ENCODE measurements around the gene HACD2.

HACD2 gene

DNA sequence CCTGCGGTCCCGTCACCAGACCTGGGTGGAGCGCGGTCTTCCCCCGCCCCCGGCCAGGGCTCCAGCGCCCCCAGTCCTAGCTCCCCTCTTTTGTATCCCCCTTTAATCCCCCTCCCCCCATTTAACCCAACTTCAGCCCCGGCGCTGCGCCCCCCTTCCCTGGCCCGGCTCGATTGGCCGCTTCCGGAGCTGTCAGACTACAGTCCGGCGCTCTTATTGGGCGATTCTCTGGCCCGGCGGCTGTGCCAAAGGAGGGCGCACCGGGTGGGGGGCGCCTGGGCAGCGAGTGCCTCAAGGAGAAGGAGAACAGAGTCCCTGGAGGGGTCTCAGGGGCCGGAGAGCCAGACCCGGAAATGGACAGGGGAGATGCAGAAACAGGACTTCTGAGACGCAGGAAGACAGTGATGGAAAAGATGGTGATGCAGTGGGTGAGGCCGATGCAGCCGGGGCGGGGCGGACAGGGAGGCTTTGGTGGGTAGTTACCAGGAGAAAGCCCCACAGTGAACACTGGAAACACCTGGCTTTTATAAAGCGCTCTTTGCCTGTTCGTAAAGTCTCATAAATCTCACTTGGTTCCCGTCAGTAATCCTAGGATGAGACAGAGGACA lies 134.8 kb downstream of the HACD2 start:
- in situ Hi-C loops (cut with MboI; ENCODE audit: low sequenced_read_pairs) = no loop called here

- in situ Hi-C loops (cut with MboI; ENCODE audit: low sequenced_read_pairs) = no loop called here
Observed at GRCh38 chr3:123449102-123449996, 135.5 kb downstream of the HACD2 start.

DNA sequence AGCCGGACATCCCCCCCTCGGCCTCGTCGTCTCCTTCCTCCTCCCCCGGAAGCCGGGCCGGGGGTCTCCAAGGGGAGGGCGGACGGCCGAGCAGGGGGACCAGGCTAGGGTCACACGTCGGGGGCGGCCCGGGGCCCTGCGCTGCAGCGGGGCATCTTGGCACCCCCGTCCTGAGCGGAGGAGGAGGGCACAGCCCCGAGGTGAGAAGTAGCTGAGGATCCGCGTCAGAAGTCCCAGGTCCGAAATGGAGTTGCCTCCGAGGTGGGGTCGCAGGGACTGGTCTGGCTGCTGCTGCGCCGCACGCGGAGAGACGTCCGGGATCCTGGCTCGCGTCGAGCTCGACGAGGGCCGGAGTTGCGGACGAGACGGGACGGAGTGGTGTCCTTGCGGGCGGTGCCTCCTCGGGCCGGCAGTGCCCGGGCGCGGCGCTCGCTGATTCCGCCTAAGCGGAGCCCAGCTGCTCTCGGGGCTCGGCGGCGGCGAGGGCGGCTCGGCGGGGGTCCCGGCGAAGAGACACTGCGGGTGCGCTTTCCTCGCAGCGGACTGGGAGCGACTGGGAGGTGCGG lies 136.2 kb downstream of the HACD2 start, which contains the start of gene ADCY5:
Gene ADCY5, minus strand, starts transcription at position 555 of the 566 bp plus-strand sequence. Its CDS starts 545 bp downstream, at position 10.
- in situ Hi-C loops (cut with MboI; ENCODE audit: low sequenced_read_pairs) = no loop called here

DNA sequence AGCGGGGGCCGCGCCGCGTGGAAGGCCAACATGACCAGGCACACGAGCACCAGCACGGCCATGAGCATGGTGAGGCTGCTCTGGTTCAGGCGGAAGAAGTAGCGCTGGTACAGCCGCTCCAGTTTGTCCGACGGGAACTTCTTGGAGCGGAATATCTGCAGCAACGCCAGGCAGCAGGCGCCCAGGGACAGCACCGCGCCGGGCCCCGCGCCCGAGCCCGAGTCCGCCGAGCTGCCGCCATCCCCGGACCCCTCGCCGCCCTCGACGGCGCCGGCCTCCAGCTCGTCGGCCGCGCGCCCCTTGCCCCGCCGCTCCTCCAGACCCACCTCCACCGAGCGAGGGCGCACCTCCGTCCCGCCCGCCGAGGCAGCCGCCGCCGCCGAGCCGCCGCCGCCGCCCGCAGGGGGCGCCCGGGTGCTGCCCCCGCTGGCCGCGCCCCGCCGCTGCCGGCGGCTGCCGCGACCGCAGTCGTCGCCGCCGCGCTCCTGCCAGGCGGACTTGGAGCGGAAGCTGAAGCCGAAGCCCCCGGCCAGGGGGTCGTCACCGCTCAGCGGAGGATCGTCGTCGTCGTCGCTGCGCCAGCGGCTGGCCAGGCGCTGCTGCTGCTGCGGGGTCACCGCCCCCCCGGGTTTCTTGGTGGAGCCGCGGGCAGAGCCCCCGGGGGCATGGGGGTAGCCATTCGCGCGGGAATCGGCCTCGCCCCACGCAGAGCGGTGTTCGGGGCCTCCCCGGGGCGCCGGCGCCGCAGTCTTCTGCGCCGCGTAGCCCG lies 136.9 kb downstream of the HACD2 start:
- in situ Hi-C loops (cut with MboI; ENCODE audit: low sequenced_read_pairs) = no loop called here

DNA sequence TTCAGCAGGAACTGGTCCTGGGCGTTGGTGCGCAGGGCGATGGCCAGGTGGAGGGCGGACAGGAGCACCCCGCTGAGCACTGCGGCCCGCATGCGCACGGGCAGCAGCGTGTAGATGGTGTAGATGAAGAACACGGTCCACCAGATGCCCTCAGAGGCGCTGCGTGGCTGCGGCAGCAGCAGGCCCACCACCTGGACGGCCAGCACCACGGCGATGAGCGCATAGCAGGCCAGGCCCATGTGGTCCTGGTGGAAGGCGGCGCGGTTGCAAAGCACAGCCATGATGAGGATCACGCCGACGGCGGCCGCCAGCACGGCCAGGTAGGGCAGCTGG lies 137.5 kb downstream of the HACD2 start:
- in situ Hi-C loops (cut with MboI; ENCODE audit: low sequenced_read_pairs) = no loop called here

DNA sequence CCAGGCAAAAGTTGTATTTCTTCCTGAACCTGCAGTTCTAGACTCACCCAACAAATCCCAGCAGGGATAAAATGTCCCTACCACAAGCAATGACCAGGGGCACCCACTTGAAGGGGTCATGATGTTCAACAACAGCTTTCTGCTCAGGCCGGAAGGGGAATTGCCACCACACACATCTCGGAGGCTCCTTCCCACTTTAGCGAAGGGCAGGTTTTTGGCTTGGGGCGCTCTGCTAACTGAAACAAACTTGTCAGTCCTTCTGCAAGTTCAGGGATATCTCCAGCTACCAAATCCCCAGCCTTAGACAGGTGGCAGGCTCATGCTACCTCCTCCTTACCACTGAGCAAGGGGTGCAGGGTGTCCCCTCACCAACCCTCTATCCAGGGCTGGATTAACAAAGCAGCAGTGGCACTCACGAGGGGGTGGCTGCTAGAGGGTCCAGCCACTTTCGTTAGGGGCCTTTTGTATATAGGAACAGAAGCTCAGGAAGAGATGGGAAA lies 138.2 kb downstream of the HACD2 start:
- in situ Hi-C loops (cut with MboI; ENCODE audit: low sequenced_read_pairs) = no loop called here

- in situ Hi-C loops (cut with MboI; ENCODE audit: low sequenced_read_pairs) = no loop called here
Observed at GRCh38 chr3:123446210-123446609, 138.6 kb downstream of the HACD2 start.

GRCh38 chr3:123445702-123446101 lies 139.2 kb downstream of the HACD2 start:
- in situ Hi-C loops (cut with MboI; ENCODE audit: low sequenced_read_pairs) = no loop called here

DNA sequence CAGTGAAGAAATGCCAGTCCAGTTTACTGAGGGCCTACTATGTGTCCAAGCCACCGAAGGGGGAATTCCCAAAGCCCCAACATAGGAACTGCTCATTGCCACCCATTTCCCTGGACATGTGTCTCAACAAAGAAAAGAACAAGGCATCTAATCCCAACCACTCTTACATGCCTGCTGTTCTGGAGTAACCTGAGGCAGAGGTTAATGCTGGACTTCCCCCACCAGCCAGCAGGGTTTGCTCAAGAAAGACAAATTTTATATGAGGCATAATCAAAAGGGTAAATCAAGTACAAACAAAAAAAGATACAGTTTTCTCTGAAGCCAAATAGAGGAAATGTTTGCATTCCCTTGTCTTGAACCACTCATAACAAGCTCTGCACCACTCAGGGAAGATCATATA lies 140.1 kb downstream of the HACD2 start:
- in situ Hi-C loops (cut with MboI; ENCODE audit: low sequenced_read_pairs) = no loop called here

DNA sequence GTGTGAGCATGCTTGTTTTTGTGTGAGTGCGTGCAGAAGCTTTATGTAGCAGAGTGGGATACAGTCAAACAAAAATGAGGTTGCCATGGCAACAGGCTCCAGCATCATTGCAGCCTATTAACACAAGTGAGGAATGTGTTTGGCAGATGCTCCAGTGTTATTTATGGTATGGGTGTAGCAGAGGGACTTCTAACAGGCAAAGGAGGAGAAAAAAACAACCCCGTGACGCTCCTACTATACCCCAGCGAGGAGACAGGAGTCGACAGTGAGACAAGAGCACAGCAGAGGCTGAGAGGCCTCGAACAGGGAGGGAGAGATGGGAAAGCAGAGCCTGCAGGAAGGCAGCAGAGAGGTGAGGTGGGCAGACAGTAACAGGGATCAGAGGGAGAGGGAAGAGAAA lies 140.8 kb downstream of the HACD2 start:
- in situ Hi-C loops (cut with MboI; ENCODE audit: low sequenced_read_pairs) = no loop called here

DNA sequence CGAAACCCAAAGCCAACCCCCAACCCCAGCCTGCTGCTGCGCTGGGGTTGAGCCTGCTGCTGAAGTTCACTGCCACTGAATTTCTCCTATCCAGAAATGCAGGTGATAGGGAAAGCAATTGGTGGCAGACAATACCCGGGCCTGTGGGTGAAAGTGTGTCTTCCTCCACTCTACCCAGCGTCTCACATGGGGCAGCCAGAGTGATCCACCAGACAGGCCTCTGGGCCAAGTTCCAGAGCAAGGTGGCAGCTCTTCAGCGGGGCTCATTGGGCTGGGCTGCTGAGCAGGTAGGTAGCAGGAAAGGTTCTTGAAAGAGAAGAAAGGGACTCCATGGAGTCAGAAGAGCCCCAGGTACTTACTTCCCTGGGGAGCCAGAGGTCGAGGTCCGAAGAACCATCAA lies 141.9 kb downstream of the HACD2 start:
- in situ Hi-C loops (cut with MboI; ENCODE audit: low sequenced_read_pairs) = no loop called here

DNA sequence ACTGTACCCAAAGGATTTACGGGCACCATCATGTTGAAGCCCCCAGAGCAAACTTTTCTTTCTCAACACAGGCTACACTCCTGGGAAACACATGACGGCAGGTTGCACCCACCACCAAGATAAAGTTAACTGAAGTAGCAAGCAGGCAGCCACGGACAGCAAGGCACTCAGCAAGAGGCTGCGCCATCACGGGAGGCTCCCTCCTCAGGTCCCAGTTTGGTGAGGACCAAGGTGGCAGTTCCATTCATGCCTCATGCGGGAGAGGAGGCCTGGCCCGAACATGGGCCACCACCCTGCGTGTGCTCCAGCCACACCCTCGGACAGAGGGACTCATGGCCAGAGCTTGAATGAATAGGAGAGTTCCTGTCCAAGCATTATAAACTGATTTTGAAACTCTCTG lies 142.7 kb downstream of the HACD2 start:
- in situ Hi-C loops (cut with MboI; ENCODE audit: low sequenced_read_pairs) = no loop called here
